GM12878 (cell line): ENCODE data around the gene AP3D1. TPM values are rescaled to one million over a fixed set of nuclear protein-coding genes. Genes with fewer than 3 reads are reported as not detected.

ENCODE experiments used
- ASH2L ChIP-seq: fragments of 300-600, 200-600 bp; sonication (generic); IDR thresholded peaks from 2 replicates; pipeline ENCODE4 v1.6.1; 2017; ENCODE audit warnings: low read depth, mild to moderate bottlenecking, borderline replicate concordance
- BHLHE40 ChIP-seq, 2 experiments: fragments of 450-650 bp in 1 of 2; IDR thresholded peaks; 2 replicates each; pipeline ENCODE4 v1.6.1; 2011 to 2017; ENCODE audit warnings: low read depth in 2 of 2, borderline replicate concordance in 1 of 2, improper control_type of control experiment in 1 of 2, low read length in 1 of 2, mild to moderate bottlenecking in 1 of 2
- E2F8 ChIP-seq: fragments of 450-650 bp; IDR thresholded peaks from 2 replicates; pipeline ENCODE4 v1.6.1; 2018; ENCODE audit warnings: mild to moderate bottlenecking, low read depth, moderate library complexity; ENCODE audit not compliant: partially characterized antibody
- EED ChIP-seq: sonication (generic); IDR thresholded peaks from 2 replicates; pipeline ENCODE4 v1.6.1; 2016; ENCODE audit warnings: antibody characterized with exemption, low read depth
- EGR1 ChIP-seq, 2 experiments: IDR thresholded peaks; 1 replicate in 1 of 2; 2 replicates in 1 of 2; pipeline ENCODE4 v1.6.1; 2011 to 2012; ENCODE audit warnings: low read depth in 2 of 2, low read length in 2 of 2, borderline replicate concordance in 1 of 2, mild to moderate bottlenecking in 1 of 2, moderate library complexity in 1 of 2
- LARP7 ChIP-seq: fragments of 450-650 bp; IDR thresholded peaks from 2 replicates; pipeline ENCODE4 v1.6.1; 2017; ENCODE audit warnings: mild to moderate bottlenecking
- MLLT1 ChIP-seq: fragments of 450-650 bp; IDR thresholded peaks from 2 replicates; pipeline ENCODE4 v1.6.1; 2016; ENCODE audit warnings: mild to moderate bottlenecking
- NBN ChIP-seq: fragments of 450-650 bp; IDR thresholded peaks from 2 replicates; pipeline ENCODE4 v1.6.1; 2016
- NKRF ChIP-seq: fragments of 450-650 bp; conservative IDR thresholded peaks from 2 replicates; pipeline ENCODE4 v1.6.1; 2017; ENCODE audit warnings: mild to moderate bottlenecking, moderate library complexity
- NR2C2 ChIP-seq: IDR thresholded peaks from 2 replicates; pipeline ENCODE4 v1.6.1; 2011; ENCODE audit warnings: borderline replicate concordance, low read depth; ENCODE audit not compliant: control insufficient read depth, insufficient read length
- PBX3 ChIP-seq: IDR thresholded peaks from 2 replicates; pipeline ENCODE4 v1.6.1; 2011; ENCODE audit warnings: mild to moderate bottlenecking, low read depth, low read length, moderate library complexity; ENCODE audit not compliant: insufficient replicate concordance
- POLR2A ChIP-seq: IDR thresholded peaks from 2 replicates; pipeline ENCODE4 v1.6.1; 2011; ENCODE audit warnings: low read depth, mild to moderate bottlenecking, low read length
- RAD21 ChIP-seq: IDR thresholded peaks from 2 replicates; pipeline ENCODE4 v1.6.1; 2011; ENCODE audit warnings: mild to moderate bottlenecking, low read depth, low read length, moderate library complexity; ENCODE audit not compliant: insufficient read depth
- SIN3A ChIP-seq: IDR thresholded peaks from 2 replicates; pipeline ENCODE4 v1.6.1; 2012; ENCODE audit warnings: low read depth, low read length, improper control_type of control experiment
- SP1 ChIP-seq: IDR thresholded peaks from one replicate; pipeline ENCODE4 v1.6.1; 2011; ENCODE audit warnings: low read depth, low read length
- ZNF592 ChIP-seq: fragments of 450-650 bp; IDR thresholded peaks from 2 replicates; pipeline ENCODE4 v1.6.1; 2017; ENCODE audit warnings: mild to moderate bottlenecking, moderate library complexity
- polyA plus RNA-seq, 11 experiments: library from polyadenylated mRNA; depleted of rRNA in 4 of 11; unstranded in 6 of 11; stranded (reverse) in 5 of 11; fragments of >200 nt; fragmentation: Nextera tagmentation in 4 of 11; fragmentation: Illumina TruSeq in 1 of 11; extraction: Ambion mirVana in 4 of 11; extraction: Trizol in 1 of 11; gene quantifications; 1 replicate in 1 of 11; 2 replicates in 10 of 11; pipeline versions ENCODE4 v1.2.1 to v1.2.3, GENCODE V29; 2011 to 2016; ENCODE audit warnings: inconsistent platforms in 2 of 11, missing spikeins in 2 of 11, low read depth in 1 of 11
- total RNA-seq, 4 experiments: library from RNA; depleted of rRNA in 3 of 4; stranded (reverse); fragments of >200 nt in 3 of 4; fragmentation: Illumina TruSeq in 1 of 4; extraction: Trizol in 1 of 4; gene quantifications; 2 replicates each; pipeline versions ENCODE4 v1.2.1 to v1.2.3, GENCODE V29; 2013 to 2021

The AP3D1 gene
- total and polyA plus RNA-seq, 10 of the 15 experiments (the other 5 are each of a cell fraction or from before 2014, with no cell fraction given), result 1.5 to 108 (median 59.1) TPM

- TF ChIP-seq E2F8, result no peak
- no peak for TF ChIP-seq ZNF592
- 0 out of 4 replicates have a peak, but pooled peaks of 1 of the 2 experiments have one; percentile 14 for TF ChIP-seq BHLHE40 (IDR thresholded peaks at IDR 0.05; ENCODE audit: borderline replicate concordance in 1 of 2, low read depth in 2 of 2, low read length in 1 of 2)
- TF ChIP-seq MLLT1, result peak; percentile 62
- TF ChIP-seq EGR1 (IDR thresholded peaks at IDR 0.05; ENCODE audit: borderline replicate concordance in 1 of 2, low read depth in 2 of 2, low read length in 2 of 2), result peak in 1 of 2 experiments; percentile 15; a peak in 1 of 3 replicates
- peak; percentile 30 for TF ChIP-seq NKRF
- TF ChIP-seq ASH2L, result no peak
- peak; percentile 53; the same call in 1 of the 2 replicates for TF ChIP-seq LARP7
- TF ChIP-seq SIN3A, result 0 out of 2 replicates have a peak, but pooled peaks have one; percentile 38
- no peak for TF ChIP-seq PBX3
- TF ChIP-seq SP1, result no peak
- TF ChIP-seq POLR2A, result peak; percentile 69
- 0 out of 2 replicates have a peak, but pooled peaks have one; percentile 4 for TF ChIP-seq RAD21
- peak; percentile 33; the same call in 1 of the 2 replicates for TF ChIP-seq EED
- no peak for TF ChIP-seq NBN
- no peak for TF ChIP-seq NR2C2
These were observed 68.1 kb downstream of the AP3D1 start (continued) for GRCh38 chr19:2083174-2083854.
